AG04449 (cell line): ENCODE data around the gene CAMSAP1.

ENCODE experiments used
- CTCF ChIA-PET: fragments of 350-600 bp; formaldehyde crosslinking; extraction: SDS; loops from one replicate; lab custom pipeline; 2021; ENCODE audit warnings: antibody characterized with exemption; lab: Yijun Ruan, JAX
- POLR2A ChIA-PET: fragments of 400-600, 350-600 bp; formaldehyde crosslinking; extraction: SDS; loops from one replicate; lab custom pipeline; 2020; ENCODE audit warnings: antibody characterized with exemption, inconsistent platforms; lab: Yijun Ruan, JAX
- DNase-seq: peaks from one replicate; pipeline ENCODE4 v3.0.0-alpha.2; 2010; ENCODE audit warnings: low read depth, low spot score
- H3K4me3 ChIP-seq: 2 replicates; pipeline ENCODE4 v1.5.1; 2011; ENCODE audit warnings: low read depth, mild to moderate bottlenecking, control low read depth, low read length
- TF ChIP-seq, protein P1 (sequence below): IDR thresholded peaks from one replicate; pipeline ENCODE4 v1.5.1; 2011; ENCODE audit warnings: mild to moderate bottlenecking, moderate library complexity, low read length, control low read depth, inconsistent platforms; ENCODE audit not compliant: insufficient read depth; ENCODE audit errors: missing control alignments

Gene CAMSAP1

DNA sequence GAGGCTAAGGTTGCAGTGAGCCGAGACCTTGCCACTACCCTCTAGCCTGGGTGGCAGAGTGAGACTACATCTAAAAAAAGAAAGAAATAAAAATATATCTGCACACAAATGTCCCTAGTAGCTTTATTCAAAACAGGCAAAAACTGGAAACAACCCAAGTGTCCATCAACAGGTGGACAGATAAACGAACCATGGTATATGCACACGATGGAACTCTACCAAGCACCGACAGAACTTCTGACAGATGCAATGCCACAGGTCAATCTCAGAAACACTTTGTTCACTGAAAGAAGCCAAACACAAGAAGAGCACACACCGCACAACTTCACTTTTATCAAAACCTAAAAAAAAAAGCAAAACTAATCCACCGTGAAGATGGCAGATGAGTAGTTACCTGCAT, 30.4 kb downstream of the CAMSAP1 start:
- ChIA-PET CTCF (interaction anchor here (6.1 kb wide), 1 partner anchor 12 kb away, joined by 54 read pairs; no protein-coding TSS in a partner anchor), POLR2A (no interaction called here)
- no peak for DNase-seq
- TF ChIP-seq, protein P1, sequence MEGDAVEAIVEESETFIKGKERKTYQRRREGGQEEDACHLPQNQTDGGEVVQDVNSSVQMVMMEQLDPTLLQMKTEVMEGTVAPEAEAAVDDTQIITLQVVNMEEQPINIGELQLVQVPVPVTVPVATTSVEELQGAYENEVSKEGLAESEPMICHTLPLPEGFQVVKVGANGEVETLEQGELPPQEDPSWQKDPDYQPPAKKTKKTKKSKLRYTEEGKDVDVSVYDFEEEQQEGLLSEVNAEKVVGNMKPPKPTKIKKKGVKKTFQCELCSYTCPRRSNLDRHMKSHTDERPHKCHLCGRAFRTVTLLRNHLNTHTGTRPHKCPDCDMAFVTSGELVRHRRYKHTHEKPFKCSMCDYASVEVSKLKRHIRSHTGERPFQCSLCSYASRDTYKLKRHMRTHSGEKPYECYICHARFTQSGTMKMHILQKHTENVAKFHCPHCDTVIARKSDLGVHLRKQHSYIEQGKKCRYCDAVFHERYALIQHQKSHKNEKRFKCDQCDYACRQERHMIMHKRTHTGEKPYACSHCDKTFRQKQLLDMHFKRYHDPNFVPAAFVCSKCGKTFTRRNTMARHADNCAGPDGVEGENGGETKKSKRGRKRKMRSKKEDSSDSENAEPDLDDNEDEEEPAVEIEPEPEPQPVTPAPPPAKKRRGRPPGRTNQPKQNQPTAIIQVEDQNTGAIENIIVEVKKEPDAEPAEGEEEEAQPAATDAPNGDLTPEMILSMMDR: no peak
- H3K4me3 ChIP-seq: no peak overlapping the region

DNA sequence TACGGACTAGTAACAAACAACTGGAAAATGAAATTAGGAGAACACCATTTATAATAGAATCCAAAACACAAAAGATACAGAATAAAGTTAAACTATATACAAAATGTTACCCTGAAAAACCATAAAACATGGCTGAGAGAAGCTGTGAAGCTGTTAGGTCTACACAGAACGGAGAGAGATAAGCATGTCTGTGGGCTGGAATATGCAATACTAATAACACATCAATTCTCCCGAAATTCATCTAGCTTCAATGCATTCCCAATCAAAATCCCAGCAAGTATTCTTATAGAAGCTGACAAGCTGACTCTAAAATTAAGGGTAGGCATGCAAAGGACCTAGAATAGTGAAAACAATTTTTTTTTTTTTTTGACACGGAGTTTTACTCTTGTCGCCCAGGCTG, 32.5 kb downstream of the CAMSAP1 start:
- CTCF ChIA-PET: interaction anchor here (6.1 kb wide), 1 partner anchor 10 kb away, joined by 54 read pairs; no protein-coding TSS in a partner anchor
- POLR2A ChIA-PET: no interaction called here
- TF ChIP-seq, protein P1: no peak
- H3K4me3 ChIP-seq: no peak overlapping the region
- no peak for DNase-seq

DNA sequence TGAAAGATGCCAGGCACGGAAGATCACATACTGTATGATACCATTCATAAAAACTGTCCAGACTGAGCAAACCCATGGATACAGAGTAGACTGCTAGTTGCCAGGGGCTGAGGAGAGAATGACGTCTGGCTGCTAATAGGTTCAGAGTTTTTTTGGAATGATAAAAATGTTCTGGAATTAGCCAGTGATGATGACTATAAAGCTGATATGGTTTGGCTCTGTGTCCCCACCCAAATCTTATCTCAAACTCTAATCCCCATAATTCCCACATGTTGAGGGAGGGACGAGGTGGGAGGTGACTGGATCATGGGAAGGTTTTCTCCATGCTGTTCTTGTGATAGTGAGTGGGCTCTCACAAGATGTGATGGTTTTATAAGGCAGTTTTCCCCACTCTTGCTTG, 37.4 kb downstream of the CAMSAP1 start:
- POLR2A ChIA-PET: no interaction called here

DNA sequence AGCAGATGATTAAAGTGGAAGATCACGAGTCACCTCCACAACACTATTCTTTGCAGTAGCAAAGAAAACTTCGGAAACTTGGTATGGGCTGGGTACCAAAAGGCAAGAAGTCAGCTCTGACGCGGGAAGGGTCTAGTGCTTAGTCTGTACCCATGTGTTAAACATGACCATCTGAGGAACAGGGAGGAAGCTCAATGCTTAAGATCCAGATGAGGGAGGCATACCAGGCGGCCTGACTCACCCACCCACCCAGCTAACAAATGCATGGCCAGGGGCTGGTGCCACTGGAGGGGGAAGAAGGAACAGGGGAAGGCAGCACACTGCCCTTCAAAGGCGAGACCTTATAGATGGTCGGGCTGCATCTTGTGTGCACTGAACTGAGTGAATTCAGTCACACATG, 41.8 kb downstream of the CAMSAP1 start:
- no peak overlapping the region for H3K4me3 ChIP-seq
- ChIA-PET CTCF (interaction anchor here (0.9 to 8.6 kb wide), 13 partner anchors 8 to 402 kb away, joined by 3 to 66 read pairs (median 9); partner anchors contain the start of genes TMEM250 and UBAC1), POLR2A (no interaction called here)
- DNase-seq: no peak
- TF ChIP-seq, protein P1: no peak

More for the DNA sequence above, 37.4 kb downstream of the CAMSAP1 start:
- no peak for DNase-seq
- TF ChIP-seq, protein P1: no peak
- no peak overlapping the region for H3K4me3 ChIP-seq
- CTCF ChIA-PET: no interaction called here

DNA sequence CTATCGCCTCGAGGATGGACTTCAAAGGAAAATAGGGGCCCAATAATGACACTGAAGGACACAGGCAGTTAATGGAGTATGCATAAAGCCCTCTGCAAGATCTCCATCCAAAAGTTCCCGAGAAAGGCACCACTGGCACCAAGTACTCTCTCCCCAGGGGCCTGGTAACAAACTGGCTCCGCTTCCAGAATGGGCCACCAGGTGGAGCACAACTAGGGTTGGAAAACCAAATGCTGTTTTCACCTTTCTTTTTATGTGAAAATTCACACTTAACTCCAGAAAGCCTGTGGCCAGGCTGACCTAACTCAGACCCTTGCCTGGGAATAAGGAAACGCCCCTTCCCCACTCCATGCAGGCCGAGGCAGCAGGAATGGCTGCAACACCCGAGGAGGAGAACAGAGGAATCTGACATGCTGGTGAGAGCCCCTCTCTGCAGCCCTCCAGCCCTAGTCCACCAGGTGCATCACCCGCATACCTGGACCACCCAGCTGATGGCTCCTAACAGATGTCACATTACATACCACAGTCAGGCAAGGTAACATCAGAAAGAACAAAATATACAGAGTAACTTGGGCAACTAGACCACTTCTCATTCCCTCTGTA, 42.8 kb downstream of the CAMSAP1 start:
- CTCF ChIA-PET: interaction anchor here (0.6 to 8.6 kb wide), 22 partner anchors 10 to 257 kb away, joined by 3 to 66 read pairs (median 4); partner anchors contain the start of genes TMEM250 and UBAC1
- TF ChIP-seq, protein P1: peak; percentile 80
- no peak for DNase-seq
- POLR2A ChIA-PET: no interaction called here
- no peak overlapping the region for H3K4me3 ChIP-seq

DNA sequence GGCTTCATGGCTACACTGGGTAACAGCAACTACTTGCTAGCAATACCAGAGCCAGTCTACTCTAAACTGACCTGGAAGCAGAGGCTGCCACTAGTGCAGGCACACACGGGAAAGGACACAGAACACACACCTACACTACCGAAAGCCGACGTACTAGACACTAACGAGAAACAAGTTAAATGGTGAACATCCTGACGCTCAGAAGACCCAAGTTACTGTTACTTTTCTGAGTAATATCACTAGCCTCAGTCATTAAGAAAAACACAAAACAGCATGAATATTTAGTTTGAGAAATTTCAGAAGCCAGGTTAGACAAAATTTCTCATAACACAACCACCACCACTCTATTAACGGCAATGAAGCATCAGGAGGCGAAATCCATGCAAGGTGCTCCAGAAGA, 44.5 kb downstream of the CAMSAP1 start:
- TF ChIP-seq, protein P1: no peak
- no peak overlapping the region for H3K4me3 ChIP-seq
- ChIA-PET CTCF (interaction anchor here (0.9 to 8.6 kb wide), 7 partner anchors 8 to 259 kb away, joined by 3 to 66 read pairs (median 25); partner anchors contain the start of genes TMEM250 and UBAC1), POLR2A (no interaction called here)
- no peak for DNase-seq
